Natural killer cell treated with Interleukin-12 subunit alpha and Interleukin-12 subunit beta and Interleukin-15 and Interleukin-18, amount 100 ng/mL, for 72 hours (primary cell): ENCODE results near the gene ZNF768. TPM values are rescaled to one million over a fixed set of nuclear protein-coding genes. Genes with fewer than 3 reads are reported as not detected.

ENCODE experiments used
- ATAC-seq, 2 donors: fragments of 150-1000 bp; cut with Tn5 transposase in 1 of 2; sonication (Bioruptor Pico), chemical (Tn5 transposase) in 1 of 2; 2 replicates each; pipeline ENCODE4 v1.10.0; 2021
- DNase-seq: peaks from one replicate; pipeline ENCODE4 v3.0.0; 2022; ENCODE audit warnings: low spot score
- H3K27ac Mint-ChIP-seq, 2 donors: 1 replicate in 1 of 2; 2 replicates in 1 of 2; pipeline ENCODE4 v1.8.0; 2022; ENCODE audit warnings: mixed read lengths in 2 of 2, mild to moderate bottlenecking in 1 of 2, moderate library complexity in 1 of 2
- H3K27me3 Mint-ChIP-seq, 2 donors: 1 replicate in 1 of 2; 2 replicates in 1 of 2; pipeline ENCODE4 v1.8.0; 2022; ENCODE audit warnings: mixed read lengths in 2 of 2
- H3K36me3 Mint-ChIP-seq: one replicate; pipeline ENCODE4 v1.8.0; 2022; ENCODE audit warnings: mixed read lengths
- H3K4me1 Mint-ChIP-seq, 2 donors: 1 replicate in 1 of 2; 2 replicates in 1 of 2; pipeline ENCODE4 v1.8.0; 2022; ENCODE audit warnings: low read depth in 2 of 2, mixed read lengths in 2 of 2, mild to moderate bottlenecking in 1 of 2
- H3K4me3 Mint-ChIP-seq: one replicate; pipeline ENCODE4 v1.8.0; 2022; ENCODE audit warnings: mixed read lengths
- H3K9me3 Mint-ChIP-seq: 2 replicates; pipeline ENCODE4 v1.8.0; 2022; ENCODE audit warnings: mixed read lengths
- total RNA-seq, 2 donors: library from RNA; stranded (reverse); gene quantifications; one replicate each; pipeline ENCODE4 v1.2.3, GENCODE V29; 2022

Gene ZNF768
- 10 to 100 TPM; 10.4 to 11.8 TPM for total RNA-seq

- peak; percentile 61 to 72 for ATAC-seq
- Mint-ChIP-seq H3K27me3 (no peaks in the 10 kb centered on the region), H3K9me3 (no peaks in the 10 kb centered on the region), H3K4me1 (peaks cover 21 to 34% of the 10 kb centered on the region in 2 donors), H3K36me3 (peaks cover 7% of the 10 kb centered on the region), H3K27ac (peak within 1 kb of the TSS; percentile 79 to 91), H3K4me3 (peak within 1 kb of the TSS; percentile 81)
- DNase-seq = peak; percentile 75
Measured at GRCh38 chr16:30526137-30526822, at the start of gene ZNF768. Gene ZNF768 (minus strand): TSS chr16:30526566. CDS start chr16:30526413, 153 bp downstream.

DNA sequence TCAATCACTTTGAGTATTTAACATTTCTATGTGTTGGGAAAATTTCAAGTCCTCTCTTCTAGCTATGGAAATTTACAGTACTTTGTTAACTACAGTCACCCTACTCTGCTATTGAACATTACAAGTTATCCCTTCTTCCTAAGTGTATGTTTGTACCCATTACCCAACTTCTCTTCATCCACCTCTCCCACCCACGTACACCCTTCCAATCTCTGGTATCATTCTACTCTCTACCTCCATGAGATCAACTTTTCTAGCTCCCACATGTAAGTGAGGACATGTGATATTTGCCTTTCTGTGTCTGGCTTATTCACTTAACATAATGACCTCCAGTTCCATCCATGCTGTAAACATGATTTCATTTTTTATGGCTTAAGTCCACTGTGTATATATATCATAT, 48.3 kb upstream of the ZNF768 start:
- ATAC-seq = no peak
- Mint-ChIP-seq H3K4me1 (peaks cover 11 to 19% of the 10 kb centered on the region in 2 donors), H3K4me3 (no peak overlapping the region), H3K27ac (no peak overlapping the region), H3K9me3 (no peaks in the 10 kb centered on the region), H3K36me3 (no peaks in the 10 kb centered on the region), H3K27me3 (no peaks in the 10 kb centered on the region)
- no peak for DNase-seq

GRCh38 chr16:30571445-30572322, 45.3 kb upstream of the ZNF768 start, which contains the start of gene ZNF688:
Gene ZNF688 (minus strand): TSS chr16:30571714. CDS start chr16:30571629, 85 bp downstream.
- DNase-seq (peak; percentile 94), ATAC-seq (peak; percentile 81 to 84)
- Mint-ChIP-seq H3K27me3 (no peaks in the 10 kb centered on the region), H3K4me3 (peak within 1 kb of the TSS; percentile 93), H3K9me3 (no peaks in the 10 kb centered on the region), H3K4me1 (peaks cover 29 to 37% of the 10 kb centered on the region in 2 donors), H3K36me3 (no peaks in the 10 kb centered on the region), H3K27ac (peak within 1 kb of the TSS; percentile 87 to 93)

DNA sequence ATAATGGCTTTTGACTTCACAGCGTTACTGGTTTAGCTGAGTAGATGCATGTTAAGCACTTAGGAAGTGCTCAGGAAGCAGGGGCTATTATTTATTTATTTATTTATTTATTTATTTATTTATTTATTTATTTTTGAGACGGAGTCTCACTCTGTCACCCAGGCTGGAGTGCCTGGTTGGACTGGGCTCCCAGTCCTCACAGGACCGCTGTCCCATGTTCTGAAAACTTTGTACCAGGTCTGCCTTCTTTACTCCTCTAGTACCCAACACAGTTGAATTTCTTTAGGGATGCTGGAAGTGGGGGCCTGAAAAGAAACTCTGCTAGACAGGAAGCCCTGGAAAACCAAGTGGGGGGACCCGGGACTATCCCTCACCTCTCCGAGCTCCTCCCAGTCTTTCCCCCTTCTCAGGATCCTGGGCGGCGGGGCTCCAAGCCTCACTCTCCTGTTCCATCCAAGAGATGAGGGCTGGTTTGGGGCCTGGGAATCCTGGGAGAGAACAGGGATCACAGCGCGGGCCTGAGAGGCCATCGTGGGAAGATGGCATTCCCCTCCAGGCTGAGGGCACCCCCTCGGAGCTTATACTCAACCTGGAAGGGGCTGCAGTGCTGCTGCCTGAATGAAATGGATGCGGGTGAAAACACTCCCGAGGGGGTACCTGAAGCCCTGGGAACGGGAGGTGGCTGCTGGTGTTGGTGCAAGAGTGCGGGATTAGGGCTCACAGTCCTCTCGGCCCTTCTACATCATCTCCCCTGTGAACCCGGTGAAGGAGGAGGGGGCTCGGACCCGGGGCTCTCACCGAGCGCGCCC, 44.5 kb upstream of the ZNF768 start:
- ATAC-seq = no peak
- Mint-ChIP-seq H3K4me3 (peak overlapping the region; percentile 93), H3K27ac (peak overlapping the region; percentile 87 to 93), H3K36me3 (no peaks in the 10 kb centered on the region), H3K4me1 (peaks cover 36 to 46% of the 10 kb centered on the region in 2 donors), H3K9me3 (no peaks in the 10 kb centered on the region), H3K27me3 (no peaks in the 10 kb centered on the region)
- DNase-seq = no peak

- Mint-ChIP-seq H3K27me3 (no peaks in the 10 kb centered on the region), H3K4me3 (no peak overlapping the region), H3K36me3 (no peaks in the 10 kb centered on the region), H3K9me3 (no peaks in the 10 kb centered on the region), H3K27ac (peak overlapping the region in 1 of 2 donors; percentile 93), H3K4me1 (peaks cover 36 to 46% of the 10 kb centered on the region in 2 donors)
- DNase-seq = no peak
- no peak for ATAC-seq
Measured at GRCh38 chr16:30569746-30570635, 43.6 kb upstream of the ZNF768 start.

GRCh38 chr16:30569281-30569680, 42.9 kb upstream of the ZNF768 start:
- H3K4me1 Mint-ChIP-seq = peaks cover 36 to 43% of the 10 kb centered on the region in 2 donors
- ATAC-seq (no peak), DNase-seq (no peak)
- no peak overlapping the region for H3K4me3 Mint-ChIP-seq
- no peaks in the 10 kb centered on the region for H3K27me3 Mint-ChIP-seq
- H3K27ac Mint-ChIP-seq = peak overlapping the region in 1 of 2 donors; percentile 73
- H3K36me3 Mint-ChIP-seq = no peaks in the 10 kb centered on the region
- no peaks in the 10 kb centered on the region for H3K9me3 Mint-ChIP-seq

DNA sequence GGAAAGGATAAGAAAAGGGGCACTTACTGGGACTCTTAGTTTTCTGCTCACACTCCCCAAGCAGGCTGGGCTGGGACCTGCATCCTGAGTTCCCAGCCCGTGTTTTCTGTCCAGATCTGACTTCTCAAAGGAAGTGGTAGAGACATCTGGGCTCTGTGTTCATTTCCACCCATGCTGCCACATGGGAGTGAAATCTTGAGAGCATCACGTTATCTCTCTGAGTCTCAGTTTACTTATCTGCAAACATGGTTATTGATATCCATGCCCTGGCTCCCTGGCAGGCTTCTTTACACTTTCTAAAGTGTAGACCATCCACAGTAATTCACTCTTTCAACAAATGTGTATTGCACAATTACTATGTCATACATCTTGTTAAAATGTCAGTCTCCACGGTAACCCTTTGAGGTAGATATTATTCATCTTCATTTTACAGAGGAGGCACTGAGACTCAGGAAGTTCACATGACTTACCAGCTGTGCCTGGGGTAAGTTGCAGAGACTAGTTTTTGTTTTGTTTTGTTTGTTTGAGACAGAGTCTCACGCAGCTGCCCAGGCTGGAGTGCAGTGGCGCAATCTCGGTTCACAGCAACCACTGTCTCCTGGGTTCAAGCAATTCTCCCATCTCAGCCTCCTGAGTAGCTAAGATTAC, 41.7 kb upstream of the ZNF768 start:
- H3K4me3 Mint-ChIP-seq = peak overlapping the region; percentile 85
- H3K9me3 Mint-ChIP-seq = no peaks in the 10 kb centered on the region
- H3K4me1 Mint-ChIP-seq = peaks cover 31 to 38% of the 10 kb centered on the region in 2 donors
- peak overlapping the region; percentile 97 to 99 for H3K27ac Mint-ChIP-seq
- no peaks in the 10 kb centered on the region for H3K27me3 Mint-ChIP-seq
- peak; percentile 84 for DNase-seq
- no peaks in the 10 kb centered on the region for H3K36me3 Mint-ChIP-seq
- peak; percentile 77 to 87 for ATAC-seq

DNA sequence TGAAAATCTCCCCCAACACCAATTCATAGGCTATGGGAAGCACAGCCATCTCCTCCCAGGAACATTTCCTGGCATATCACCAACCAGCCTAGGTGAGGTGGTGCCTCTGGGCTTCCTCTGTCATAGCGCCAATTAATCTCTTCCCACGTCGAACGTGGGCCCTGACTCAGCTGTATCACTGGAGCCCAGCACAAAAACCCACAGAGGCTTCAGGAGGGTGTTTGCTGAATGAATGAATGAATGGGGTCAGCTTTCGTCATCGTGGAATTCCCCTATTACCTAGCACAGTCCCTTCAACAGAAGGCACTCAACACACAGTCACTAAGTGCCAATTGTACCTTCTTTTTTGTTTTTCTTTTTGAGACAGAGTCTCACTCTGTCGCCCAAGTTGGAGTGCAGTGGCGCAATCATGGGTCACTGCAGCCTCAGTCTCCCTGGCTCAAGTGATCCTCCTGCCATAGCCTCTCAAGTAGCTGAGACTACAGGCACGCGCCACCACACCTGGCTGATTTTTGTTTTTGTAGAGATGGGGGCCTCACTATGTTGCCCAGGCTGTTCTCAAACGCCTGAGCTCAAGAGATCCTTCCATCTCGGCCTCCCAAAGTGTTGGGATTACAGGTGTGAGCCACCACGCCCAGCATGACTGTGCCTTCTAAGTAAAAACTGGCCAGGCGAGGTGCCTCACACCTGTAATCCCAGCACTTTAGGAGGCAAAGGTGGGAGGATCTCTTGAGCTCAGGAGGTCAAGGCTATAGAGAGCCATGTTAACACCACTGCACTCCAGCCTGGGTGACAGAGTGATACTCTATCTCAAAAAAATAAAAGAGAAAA, 41.0 kb upstream of the ZNF768 start:
- Mint-ChIP-seq H3K27me3 (no peaks in the 10 kb centered on the region), H3K4me1 (peaks cover 29 to 37% of the 10 kb centered on the region in 2 donors), H3K4me3 (peak overlapping the region; percentile 85), H3K9me3 (no peaks in the 10 kb centered on the region), H3K27ac (peak overlapping the region; percentile 97 to 99), H3K36me3 (no peaks in the 10 kb centered on the region)
- peak; percentile 91 for DNase-seq
- peak; percentile 61 to 78 for ATAC-seq

GRCh38 chr16:30566531-30566930, 40.2 kb upstream of the ZNF768 start:
- Mint-ChIP-seq H3K27ac (peak overlapping the region; percentile 97 to 99), H3K9me3 (no peaks in the 10 kb centered on the region), H3K4me3 (peak overlapping the region; percentile 85), H3K4me1 (peaks cover 25 to 35% of the 10 kb centered on the region in 2 donors), H3K27me3 (no peaks in the 10 kb centered on the region), H3K36me3 (no peaks in the 10 kb centered on the region)
- peak; percentile 12 for DNase-seq
- no peak for ATAC-seq

DNA sequence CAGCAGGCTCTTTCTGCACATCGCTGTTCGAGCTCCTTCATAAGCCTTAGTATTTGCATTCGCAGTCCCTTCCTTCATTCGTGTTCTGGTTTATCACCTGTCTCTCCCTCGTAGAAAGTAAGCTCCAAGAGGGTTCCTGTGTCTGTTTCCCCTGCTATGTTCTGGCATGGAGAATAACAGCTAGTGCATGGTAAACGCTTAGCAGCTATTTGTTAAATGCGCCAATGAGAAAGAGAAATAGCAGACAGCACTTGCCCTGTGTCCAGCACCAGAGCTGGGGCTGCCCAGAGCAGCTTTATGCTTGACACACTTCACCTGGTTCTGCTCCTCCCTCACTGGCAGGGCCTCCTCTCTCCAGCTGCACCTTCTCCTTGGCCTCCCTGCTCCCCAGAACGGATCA, 39.6 kb upstream of the ZNF768 start:
- H3K9me3 Mint-ChIP-seq = no peaks in the 10 kb centered on the region
- H3K27me3 Mint-ChIP-seq = no peaks in the 10 kb centered on the region
- no peaks in the 10 kb centered on the region for H3K36me3 Mint-ChIP-seq
- H3K4me3 Mint-ChIP-seq = no peak overlapping the region
- no peak for ATAC-seq
- no peak for DNase-seq
- H3K27ac Mint-ChIP-seq = peak overlapping the region; percentile 97 to 99
- H3K4me1 Mint-ChIP-seq = peaks cover 25 to 37% of the 10 kb centered on the region in 2 donors

GRCh38 chr16:30565526-30565925, 39.2 kb upstream of the ZNF768 start:
- Mint-ChIP-seq H3K4me3 (no peak overlapping the region), H3K9me3 (no peaks in the 10 kb centered on the region), H3K4me1 (peaks cover 25 to 36% of the 10 kb centered on the region in 2 donors), H3K36me3 (no peaks in the 10 kb centered on the region), H3K27ac (peak overlapping the region in 1 of 2 donors; percentile 97), H3K27me3 (no peaks in the 10 kb centered on the region)
- DNase-seq (no peak), ATAC-seq (no peak)
